ENCODE results near the gene PPM1E. TPM values are rescaled to one million over a fixed set of nuclear protein-coding genes. Genes with fewer than 3 reads are reported as not detected.

Gene PPM1E
- total RNA-seq (ENCODE audit: unreplicated experiment): 0.26 TPM
- long read RNA-seq: 0 reads

DNA sequence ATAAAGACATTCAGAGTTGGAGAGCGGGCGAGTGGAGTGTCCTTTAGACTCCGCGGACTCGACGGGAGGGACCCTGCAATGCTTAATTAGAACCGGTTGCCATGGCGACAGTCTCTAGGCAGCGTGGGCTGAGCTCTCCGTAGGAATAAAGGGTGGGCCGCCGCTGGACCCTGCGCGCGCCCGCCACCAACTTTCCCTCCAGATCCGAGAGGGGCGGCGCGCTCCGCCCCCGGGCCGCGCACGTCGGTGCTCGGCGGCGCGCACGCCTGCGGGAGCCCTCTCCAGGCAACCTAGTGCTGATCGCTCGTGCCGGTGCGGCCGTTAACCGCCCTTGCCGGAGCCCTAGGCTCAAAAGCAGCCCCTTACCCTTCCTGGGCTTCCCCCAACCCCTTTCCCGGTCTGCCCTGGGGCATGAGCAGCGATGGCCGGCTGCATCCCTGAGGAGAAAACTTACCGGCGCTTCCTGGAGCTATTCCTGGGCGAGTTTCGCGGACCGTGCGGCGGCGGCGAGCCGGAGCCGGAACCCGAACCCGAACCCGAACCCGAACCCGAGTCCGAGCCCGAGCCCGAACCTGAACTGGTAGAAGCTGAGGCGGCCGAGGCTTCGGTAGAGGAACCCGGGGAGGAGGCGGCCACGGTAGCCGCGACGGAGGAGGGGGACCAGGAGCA is at the start of gene PPM1E:
PPM1E (plus strand) TSS at position 278 of the 669 bp plus-strand sequence.
- Mint-ChIP-seq H3K27ac (ENCODE audit: unreplicated experiment) (peak within 1 kb of the TSS; percentile 68), H3K27me3 (ENCODE audit: unreplicated experiment) (peaks cover 2% of the 10 kb centered on the region)

DNA sequence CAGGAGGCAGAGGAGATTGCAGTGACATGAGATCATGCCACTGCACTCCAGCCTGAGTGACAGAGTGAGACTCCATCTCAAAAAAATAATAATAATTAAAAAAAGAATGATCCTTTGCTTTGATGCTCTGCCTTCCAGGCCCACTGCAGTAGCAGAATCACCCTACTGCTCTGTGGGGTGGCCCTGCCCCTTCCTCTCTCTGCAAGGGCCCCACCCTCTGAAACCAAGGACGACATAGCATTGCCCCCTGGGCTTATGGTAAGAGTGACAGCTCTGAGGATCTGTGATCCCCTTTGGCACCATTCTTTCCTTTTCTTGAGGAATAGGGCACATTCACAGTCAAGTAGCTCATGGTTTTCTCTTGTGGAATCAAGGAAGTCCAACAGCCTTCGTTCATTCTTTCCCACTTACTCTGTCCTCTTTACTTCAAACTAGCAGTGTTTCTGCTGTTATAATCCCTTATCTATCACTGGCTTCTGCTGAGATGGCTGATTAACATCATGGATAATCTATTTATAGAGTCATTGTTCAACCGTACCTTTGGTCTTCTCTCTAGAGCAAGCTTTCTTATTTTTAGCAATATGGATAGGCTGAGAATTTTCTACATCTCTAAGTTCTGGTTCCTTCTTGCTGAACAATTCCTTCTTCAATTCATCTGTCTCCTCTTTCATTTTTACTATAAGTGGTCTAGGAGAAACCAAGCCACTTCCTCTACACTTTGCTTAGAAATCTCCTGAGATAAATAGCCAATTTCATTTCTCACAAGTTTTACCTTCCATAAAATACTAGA is 49.1 kb upstream of the PPM1E start:
- Mint-ChIP-seq H3K4me1 (ENCODE audit: unreplicated experiment) (no peaks in the 10 kb centered on the region), H3K27ac (ENCODE audit: unreplicated experiment) (no peak overlapping the region), H3K9me3 (ENCODE audit: unreplicated experiment) (no peaks in the 10 kb centered on the region), H3K4me3 (ENCODE audit: unreplicated experiment) (no peak overlapping the region), H3K36me3 (ENCODE audit: low read depth, unreplicated experiment) (no peaks in the 10 kb centered on the region), H3K27me3 (ENCODE audit: unreplicated experiment) (peaks cover 4% of the 10 kb centered on the region)
- TF ChIP-seq, protein P1, sequence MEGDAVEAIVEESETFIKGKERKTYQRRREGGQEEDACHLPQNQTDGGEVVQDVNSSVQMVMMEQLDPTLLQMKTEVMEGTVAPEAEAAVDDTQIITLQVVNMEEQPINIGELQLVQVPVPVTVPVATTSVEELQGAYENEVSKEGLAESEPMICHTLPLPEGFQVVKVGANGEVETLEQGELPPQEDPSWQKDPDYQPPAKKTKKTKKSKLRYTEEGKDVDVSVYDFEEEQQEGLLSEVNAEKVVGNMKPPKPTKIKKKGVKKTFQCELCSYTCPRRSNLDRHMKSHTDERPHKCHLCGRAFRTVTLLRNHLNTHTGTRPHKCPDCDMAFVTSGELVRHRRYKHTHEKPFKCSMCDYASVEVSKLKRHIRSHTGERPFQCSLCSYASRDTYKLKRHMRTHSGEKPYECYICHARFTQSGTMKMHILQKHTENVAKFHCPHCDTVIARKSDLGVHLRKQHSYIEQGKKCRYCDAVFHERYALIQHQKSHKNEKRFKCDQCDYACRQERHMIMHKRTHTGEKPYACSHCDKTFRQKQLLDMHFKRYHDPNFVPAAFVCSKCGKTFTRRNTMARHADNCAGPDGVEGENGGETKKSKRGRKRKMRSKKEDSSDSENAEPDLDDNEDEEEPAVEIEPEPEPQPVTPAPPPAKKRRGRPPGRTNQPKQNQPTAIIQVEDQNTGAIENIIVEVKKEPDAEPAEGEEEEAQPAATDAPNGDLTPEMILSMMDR (IDR thresholded peaks at IDR 0.05; ENCODE audit: unreplicated experiment): no peak
- DNase-seq (ENCODE audit: low spot score): no peak

More for the DNA sequence above, at the start of gene PPM1E:
- peak; percentile 80 for DNase-seq (ENCODE audit: low spot score)
- TF ChIP-seq, protein P1 (IDR thresholded peaks at IDR 0.05; ENCODE audit: unreplicated experiment): no peak
- Mint-ChIP-seq H3K4me3 (ENCODE audit: unreplicated experiment) (peak within 1 kb of the TSS; percentile 97), H3K36me3 (ENCODE audit: low read depth, unreplicated experiment) (no peaks in the 10 kb centered on the region), H3K9me3 (ENCODE audit: unreplicated experiment) (no peaks in the 10 kb centered on the region), H3K4me1 (ENCODE audit: unreplicated experiment) (peaks cover 4% of the 10 kb centered on the region)

- no peak overlapping the region for H3K4me3 Mint-ChIP-seq (ENCODE audit: unreplicated experiment)
- TF ChIP-seq, protein P1 (IDR thresholded peaks at IDR 0.05; ENCODE audit: unreplicated experiment): peak; percentile 93
- no peaks in the 10 kb centered on the region for H3K9me3 Mint-ChIP-seq (ENCODE audit: unreplicated experiment)
- DNase-seq (ENCODE audit: low spot score): peak; percentile 42
- no peaks in the 10 kb centered on the region for H3K36me3 Mint-ChIP-seq (ENCODE audit: low read depth, unreplicated experiment)
- no peaks in the 10 kb centered on the region for H3K27me3 Mint-ChIP-seq (ENCODE audit: unreplicated experiment)
- H3K27ac Mint-ChIP-seq (ENCODE audit: unreplicated experiment): no peak overlapping the region
- no peaks in the 10 kb centered on the region for H3K4me1 Mint-ChIP-seq (ENCODE audit: unreplicated experiment)
Observed at GRCh38 chr17:58710948-58711552, 44.6 kb upstream of the PPM1E start.

GRCh38 chr17:58722274-58722673 is 33.4 kb upstream of the PPM1E start:
- no peak for DNase-seq (ENCODE audit: low spot score)

More at GRCh38 chr17:58722274-58722673, 33.4 kb upstream of the PPM1E start:
- Mint-ChIP-seq H3K9me3 (ENCODE audit: unreplicated experiment) (no peaks in the 10 kb centered on the region), H3K4me3 (ENCODE audit: unreplicated experiment) (no peak overlapping the region), H3K36me3 (ENCODE audit: low read depth, unreplicated experiment) (no peaks in the 10 kb centered on the region), H3K27me3 (ENCODE audit: unreplicated experiment) (no peaks in the 10 kb centered on the region), H3K27ac (ENCODE audit: unreplicated experiment) (no peak overlapping the region), H3K4me1 (ENCODE audit: unreplicated experiment) (no peaks in the 10 kb centered on the region)
- TF ChIP-seq, protein P1 (IDR thresholded peaks at IDR 0.05; ENCODE audit: unreplicated experiment): no peak
